ENCODE measurements around the gene RBM44.
A peak's percentile ranks its signal among the peaks of the same experiment; 100 is the strongest.
"Not testable (repeated sequence)": the region's sequence is repeated elsewhere in the genome, so short reads cannot be mapped to it uniquely, and the experiment has no call there.

RBM44 gene

GRCh38 chr2:237858294-237859081, 59.9 kb downstream of the RBM44 start:
- peak; percentile 74 to 76 for DNase-seq

GRCh38 chr2:237859082-237859433, 60.5 kb downstream of the RBM44 start:
- DNase-seq, result no peak

GRCh38 chr2:237859533-237860272, 61.1 kb downstream of the RBM44 start, which contains the start of gene RAMP1:
RAMP1 (plus strand) TSS chr2:237859623; CDS start chr2:237859676, 53 bp downstream.
- DNase-seq, result no peak

- no peak for DNase-seq
Measured at GRCh38 chr2:237860273-237860935, 61.8 kb downstream of the RBM44 start.

- DNase-seq, result no peak
Measured at GRCh38 chr2:237861875-237862527, 63.4 kb downstream of the RBM44 start.

GRCh38 chr2:237862528-237862895, 63.9 kb downstream of the RBM44 start:
- no peak for DNase-seq

GRCh38 chr2:237863102-237863511, 64.5 kb downstream of the RBM44 start:
- DNase-seq, result no peak

GRCh38 chr2:237863689-237864443, 65.3 kb downstream of the RBM44 start:
- no peak for DNase-seq

GRCh38 chr2:237864444-237864931, 65.9 kb downstream of the RBM44 start:
- no peak for DNase-seq

- DNase-seq, result no peak
Measured at GRCh38 chr2:237864940-237865622, 66.5 kb downstream of the RBM44 start.

- DNase-seq, result peak; percentile 16 to 20
Measured at GRCh38 chr2:237865623-237866041, 67.1 kb downstream of the RBM44 start.

GRCh38 chr2:237866101-237866621, 67.6 kb downstream of the RBM44 start:
- DNase-seq, result no peak

- DNase-seq, result no peak
Measured at GRCh38 chr2:237867465-237867864, 68.9 kb downstream of the RBM44 start.

GRCh38 chr2:237868074-237868473, 69.5 kb downstream of the RBM44 start:
- not testable (repeated sequence) for DNase-seq

- DNase-seq, result no peak
Measured at GRCh38 chr2:237868631-237869342, 70.2 kb downstream of the RBM44 start.

- DNase-seq, result no peak
Measured at GRCh38 chr2:237869343-237870102, 70.9 kb downstream of the RBM44 start.

GRCh38 chr2:237870126-237870525, 71.5 kb downstream of the RBM44 start:
- DNase-seq, result no peak

- DNase-seq, result no peak
Measured at GRCh38 chr2:237870754-237871651, 72.4 kb downstream of the RBM44 start.

Data from SHP77 (cell line).